Activated naive CD8-positive, alpha-beta T cell treated with anti-CD3 and anti-CD28 coated beads, Interleukin-2, amount 10 ng/mL, durations not matched to agents 7 days and 5 days (primary cell): ENCODE data around the gene SMAD5. TPM values are rescaled to one million over a fixed set of nuclear protein-coding genes. Genes with fewer than 3 reads are reported as not detected.

ENCODE experiments used
- ATAC-seq: fragments of 150-1000 bp; cut with Tn5 transposase; one replicate; pipeline ENCODE4 v1.10.0; 2021; ENCODE audit warnings: low read depth, moderate library complexity
- POLR2A ChIA-PET: fragments of 350-600 bp; sonication (Branson Sonifier 250); formaldehyde crosslinking; loops from one replicate; lab custom pipeline; 2021; ENCODE audit warnings: antibody characterized with exemption; lab: Charles Lee
- DNase-seq: peaks from one replicate; pipeline ENCODE4 v3.0.0; 2021
- H3K27ac Mint-ChIP-seq: one replicate; pipeline ENCODE4 v1.8.0; 2022; ENCODE audit warnings: mild to moderate bottlenecking, mixed read lengths
- H3K27me3 Mint-ChIP-seq: one replicate; pipeline ENCODE4 v1.8.0; 2022; ENCODE audit warnings: mild to moderate bottlenecking, moderate library complexity, mixed read lengths
- H3K36me3 Mint-ChIP-seq: one replicate; pipeline ENCODE4 v1.8.0; 2021; ENCODE audit warnings: mild to moderate bottlenecking, mixed read lengths
- H3K4me1 Mint-ChIP-seq: one replicate; pipeline ENCODE4 v1.8.0; 2021; ENCODE audit warnings: mixed read lengths
- H3K4me3 Mint-ChIP-seq: one replicate; pipeline ENCODE4 v1.8.0; 2022; ENCODE audit warnings: mild to moderate bottlenecking, moderate library complexity, mixed read lengths
- H3K9me3 Mint-ChIP-seq: one replicate; pipeline ENCODE4 v1.8.0; 2021; ENCODE audit warnings: mixed read lengths
- total RNA-seq, 2 experiments: library from RNA; stranded (reverse); gene quantifications; one replicate each; pipeline ENCODE4 v1.2.3, GENCODE V29; 2021

Gene SMAD5
- total RNA-seq, 2 experiments from 2014 or later = 22.9 to 29.6 TPM

DNA sequence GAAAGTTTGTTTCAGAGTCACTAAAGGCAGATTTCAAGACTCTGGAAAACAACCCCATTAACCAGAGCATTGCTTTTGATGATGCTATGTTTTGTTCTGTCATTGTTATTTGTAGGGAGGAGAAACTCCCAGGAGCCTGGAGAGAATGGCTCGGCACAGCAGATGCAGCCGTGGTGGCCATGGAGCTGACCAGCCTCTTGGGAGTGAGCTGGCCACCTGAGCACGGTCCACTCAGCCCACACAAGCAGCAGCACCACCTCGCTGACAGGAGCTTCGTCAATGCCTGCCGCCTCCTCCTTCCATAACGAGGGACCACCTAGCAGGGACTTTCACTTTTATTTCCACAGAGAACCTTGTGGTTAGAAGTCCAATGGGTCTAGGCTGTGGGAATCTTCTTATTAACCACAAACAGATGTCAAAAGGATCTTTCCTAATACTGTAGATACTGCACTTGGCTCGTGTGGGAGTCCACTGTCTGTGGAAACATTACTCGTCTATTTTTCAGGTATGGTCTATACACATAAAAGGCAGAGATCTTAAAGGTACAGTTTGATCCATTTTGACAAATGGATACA, 81.4 kb downstream of the SMAD5 start:
- Mint-ChIP-seq H3K27me3 (peaks cover 5% of the 10 kb centered on the region), H3K36me3 (no peaks in the 10 kb centered on the region), H3K4me3 (no peak overlapping the region), H3K27ac (no peak overlapping the region), H3K9me3 (no peaks in the 10 kb centered on the region), H3K4me1 (peaks cover 2% of the 10 kb centered on the region)
- no peak for DNase-seq
- POLR2A ChIA-PET = no interaction called here
- ATAC-seq = no peak

DNA sequence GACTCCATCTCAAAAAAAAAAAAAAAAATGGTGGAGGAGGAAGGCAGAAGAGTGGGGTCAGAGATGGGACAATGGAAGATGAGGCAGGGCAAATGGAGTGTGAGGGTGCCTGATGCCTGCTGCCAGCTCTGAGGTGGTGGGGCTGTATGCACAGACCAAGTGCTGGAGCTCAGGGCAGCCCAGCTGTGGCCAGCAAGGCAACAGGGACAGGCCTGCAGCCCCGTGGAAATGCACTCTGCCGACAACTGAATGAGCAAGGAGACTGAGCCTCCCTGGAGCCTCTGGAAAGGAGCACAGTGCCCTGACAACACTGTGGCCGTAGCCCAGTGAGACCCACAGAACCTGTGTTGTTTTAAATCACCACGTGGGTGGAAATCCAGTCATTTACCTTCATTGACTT, 83.2 kb downstream of the SMAD5 start:
- no peak for ATAC-seq
- POLR2A ChIA-PET = no interaction called here

DNA sequence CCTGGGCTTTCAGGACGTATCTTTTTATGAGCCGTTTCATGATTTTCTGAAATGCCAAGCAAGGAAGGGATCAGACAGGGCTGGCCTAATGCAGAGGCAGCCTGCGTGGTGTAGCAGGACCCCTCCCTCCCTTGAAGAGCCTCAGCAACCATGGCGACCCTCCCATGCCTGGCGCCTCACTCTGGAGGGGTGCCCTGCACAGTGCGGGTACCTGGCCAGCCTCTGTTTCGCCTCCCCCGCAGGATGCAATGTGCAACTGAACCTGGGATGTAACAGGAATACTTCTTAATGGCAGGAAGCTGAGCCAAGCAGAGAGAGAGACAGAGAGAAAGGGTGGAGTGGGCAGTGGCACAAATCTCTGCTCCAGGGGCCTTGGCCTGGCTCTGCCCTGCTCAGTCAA, 83.6 kb downstream of the SMAD5 start:
- no peak for DNase-seq
- H3K4me3 Mint-ChIP-seq = no peak overlapping the region
- no peak for ATAC-seq
- H3K9me3 Mint-ChIP-seq = peaks cover 8% of the 10 kb centered on the region
- H3K36me3 Mint-ChIP-seq = no peaks in the 10 kb centered on the region
- peaks cover 2% of the 10 kb centered on the region for H3K4me1 Mint-ChIP-seq
- POLR2A ChIA-PET = no interaction called here
- H3K27me3 Mint-ChIP-seq = peaks cover 9% of the 10 kb centered on the region
- H3K27ac Mint-ChIP-seq = no peak overlapping the region

More for the DNA sequence above, 83.2 kb downstream of the SMAD5 start:
- H3K4me3 Mint-ChIP-seq = no peak overlapping the region
- H3K27me3 Mint-ChIP-seq = peaks cover 8% of the 10 kb centered on the region
- DNase-seq = no peak
- peaks cover 2% of the 10 kb centered on the region for H3K4me1 Mint-ChIP-seq
- no peak overlapping the region for H3K27ac Mint-ChIP-seq
- H3K9me3 Mint-ChIP-seq = peaks cover 6% of the 10 kb centered on the region
- no peaks in the 10 kb centered on the region for H3K36me3 Mint-ChIP-seq

DNA sequence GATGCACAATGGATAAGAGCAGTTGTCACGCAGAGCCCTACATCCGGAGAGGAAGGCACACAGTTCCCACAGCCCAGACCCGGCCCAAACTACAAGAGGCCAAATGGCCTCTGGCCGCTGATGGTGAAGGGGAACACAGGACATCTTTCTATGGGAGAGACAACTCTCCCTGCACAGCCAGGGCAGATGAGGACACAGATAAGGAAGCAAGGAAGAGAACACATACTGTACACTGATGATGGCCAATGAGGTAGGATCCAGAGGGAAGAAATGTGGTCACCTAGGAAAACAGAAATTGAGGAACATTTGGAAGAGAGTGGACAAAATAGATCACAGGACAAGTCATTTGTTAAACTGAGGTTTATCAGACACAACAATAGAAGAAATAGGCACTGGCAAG, 88.7 kb downstream of the SMAD5 start:
- Mint-ChIP-seq H3K36me3 (no peaks in the 10 kb centered on the region), H3K4me3 (no peak overlapping the region), H3K9me3 (peaks cover 11% of the 10 kb centered on the region), H3K27ac (no peak overlapping the region), H3K4me1 (no peaks in the 10 kb centered on the region), H3K27me3 (peaks cover 8% of the 10 kb centered on the region)
- no peak for DNase-seq
- no peak for ATAC-seq
- POLR2A ChIA-PET = no interaction called here

DNA sequence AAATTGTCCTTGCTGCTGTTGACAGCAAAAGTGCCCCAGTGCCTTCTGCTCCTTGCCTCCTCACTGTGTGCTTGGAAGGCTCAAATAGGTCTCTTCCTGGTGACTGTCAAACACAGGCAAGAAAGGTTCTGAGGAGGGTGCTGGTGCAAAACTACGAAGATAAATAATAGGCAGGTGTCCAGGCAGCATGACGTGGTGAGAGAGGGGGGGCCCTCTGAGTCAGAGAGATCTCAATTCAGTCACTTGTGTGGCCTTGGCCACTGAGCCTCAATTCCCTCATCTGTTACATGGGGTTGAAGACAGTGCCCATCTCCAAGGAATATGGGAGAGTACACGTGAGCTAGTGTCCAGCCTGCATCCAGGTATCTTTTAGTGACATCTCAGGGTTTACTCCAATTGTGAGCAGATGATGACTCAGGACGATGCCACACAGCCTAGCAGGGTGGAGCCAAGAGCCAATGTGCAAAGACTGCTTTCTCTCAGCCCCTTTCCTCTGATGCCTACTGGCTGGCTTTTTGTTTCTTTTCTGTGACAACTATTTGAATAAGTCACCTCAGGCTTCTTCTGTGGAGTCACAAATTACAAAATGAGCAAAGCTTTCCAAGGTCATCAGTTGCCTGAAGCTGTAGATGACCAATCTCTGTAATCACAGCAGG, 90.1 kb downstream of the SMAD5 start:
- ATAC-seq (no peak), DNase-seq (no peak)
- H3K4me3 Mint-ChIP-seq = no peak overlapping the region
- no peak overlapping the region for H3K27ac Mint-ChIP-seq
- peaks cover 8% of the 10 kb centered on the region for H3K27me3 Mint-ChIP-seq
- no peaks in the 10 kb centered on the region for H3K4me1 Mint-ChIP-seq
- H3K36me3 Mint-ChIP-seq = no peaks in the 10 kb centered on the region
- H3K9me3 Mint-ChIP-seq = peaks cover 11% of the 10 kb centered on the region
- POLR2A ChIA-PET = no interaction called here

DNA sequence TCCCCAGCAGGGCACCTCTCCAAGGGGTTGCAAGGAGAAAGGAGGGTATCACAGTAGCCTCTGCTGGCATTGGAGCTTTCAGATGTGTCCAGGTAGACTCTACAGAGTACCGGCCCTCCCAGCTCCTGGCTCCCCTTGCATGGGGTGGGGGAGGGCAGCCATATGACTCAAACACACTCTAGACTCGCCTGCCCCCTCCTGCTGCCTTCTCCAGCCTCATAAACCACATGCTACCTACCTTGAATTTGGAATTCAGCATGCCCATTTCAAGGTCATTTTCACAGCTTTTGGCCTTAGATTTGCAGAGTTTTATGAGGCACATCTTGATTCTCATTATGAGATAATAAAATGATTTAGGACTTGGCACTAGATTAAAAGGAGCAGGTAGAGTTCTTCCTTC, 93.2 kb downstream of the SMAD5 start:
- ATAC-seq (no peak), DNase-seq (no peak)
- peaks cover 14% of the 10 kb centered on the region for H3K27me3 Mint-ChIP-seq

DNA sequence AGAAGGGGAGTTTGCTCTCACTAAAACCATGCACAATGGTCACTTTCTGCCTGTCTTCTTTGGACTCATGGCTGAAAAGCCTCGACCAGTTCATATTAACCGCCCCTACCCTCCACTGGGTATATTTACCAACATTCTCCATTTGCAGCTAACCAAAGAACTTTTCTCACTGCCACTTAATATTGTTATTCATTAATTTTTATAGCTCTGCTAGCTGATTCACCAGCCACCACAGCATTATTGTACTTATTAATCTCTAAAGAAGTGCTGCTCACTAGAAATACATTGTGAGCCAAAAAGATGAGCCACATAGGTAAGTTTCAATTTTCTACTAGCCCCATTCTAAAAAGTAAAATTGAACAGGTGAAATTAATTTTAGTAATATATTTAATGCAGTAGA, 93.8 kb downstream of the SMAD5 start:
- DNase-seq (no peak), ATAC-seq (no peak)
- Mint-ChIP-seq H3K4me1 (no peaks in the 10 kb centered on the region), H3K27ac (no peak overlapping the region), H3K4me3 (no peak overlapping the region), H3K27me3 (peaks cover 12% of the 10 kb centered on the region), H3K36me3 (no peaks in the 10 kb centered on the region), H3K9me3 (peaks cover under 1% of the 10 kb centered on the region)
- POLR2A ChIA-PET = no interaction called here

More for the DNA sequence above, 93.2 kb downstream of the SMAD5 start:
- Mint-ChIP-seq H3K36me3 (no peaks in the 10 kb centered on the region), H3K4me1 (no peaks in the 10 kb centered on the region), H3K27ac (no peak overlapping the region), H3K4me3 (no peak overlapping the region), H3K9me3 (peaks cover 5% of the 10 kb centered on the region)
- POLR2A ChIA-PET = no interaction called here

DNA sequence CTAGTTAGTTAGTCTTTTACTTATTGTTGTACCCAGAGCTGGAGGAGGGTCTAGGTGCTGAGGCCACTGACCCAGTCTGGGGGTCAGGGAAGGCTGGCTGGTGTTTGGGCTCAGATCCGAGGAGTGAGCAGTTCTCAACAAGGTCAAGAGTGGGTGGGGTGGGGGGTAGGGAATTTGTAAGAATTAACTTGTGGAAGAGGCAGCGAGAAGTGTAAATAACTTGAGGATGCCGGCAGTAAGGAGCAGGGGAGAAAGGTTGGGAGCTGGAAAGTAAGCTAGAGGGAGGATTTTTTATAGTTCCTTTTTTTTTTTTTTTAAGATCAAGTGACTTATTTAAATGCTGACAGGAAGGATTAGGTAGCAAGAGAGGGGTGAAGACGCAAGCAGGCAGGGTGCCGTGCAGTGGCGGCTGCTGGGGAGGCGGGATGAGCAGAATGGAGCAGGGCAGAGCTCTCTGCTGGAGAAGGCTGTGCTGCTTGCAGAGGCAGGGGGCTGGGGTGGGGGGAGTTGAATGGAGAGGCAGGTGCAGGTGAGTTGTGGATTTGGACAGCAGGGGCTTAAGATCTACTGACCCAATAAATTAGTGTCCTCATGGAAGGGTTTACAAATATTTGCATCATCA, 95.6 kb downstream of the SMAD5 start:
- Mint-ChIP-seq H3K4me1 (no peaks in the 10 kb centered on the region), H3K4me3 (no peak overlapping the region), H3K27me3 (peaks cover 12% of the 10 kb centered on the region), H3K36me3 (no peaks in the 10 kb centered on the region), H3K27ac (no peak overlapping the region), H3K9me3 (no peaks in the 10 kb centered on the region)
- DNase-seq (no peak), ATAC-seq (no peak)
- POLR2A ChIA-PET = no interaction called here

DNA sequence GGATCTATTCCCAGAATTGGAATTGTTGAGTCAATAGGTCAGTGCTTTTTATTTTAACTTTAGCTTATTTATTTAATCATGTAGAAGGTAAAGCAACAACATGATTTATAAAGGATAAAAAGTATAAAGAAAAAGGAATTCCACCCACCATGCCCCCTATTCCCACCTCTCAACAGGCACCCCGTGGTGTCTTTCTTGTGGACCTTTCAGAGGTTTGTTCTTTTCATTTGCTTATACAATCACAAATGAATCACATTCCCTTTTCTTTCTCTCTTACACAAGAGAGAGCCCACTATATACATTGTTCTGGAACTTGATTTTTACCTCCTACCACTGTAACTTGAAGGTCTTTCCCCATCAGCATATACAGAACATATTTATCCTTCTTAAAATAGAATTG, 97.5 kb downstream of the SMAD5 start:
- Mint-ChIP-seq H3K9me3 (no peaks in the 10 kb centered on the region), H3K27me3 (peaks cover 10% of the 10 kb centered on the region), H3K4me1 (no peaks in the 10 kb centered on the region), H3K27ac (no peak overlapping the region), H3K36me3 (no peaks in the 10 kb centered on the region), H3K4me3 (no peak overlapping the region)
- ATAC-seq (no peak), DNase-seq (no peak)
- POLR2A ChIA-PET = no interaction called here

DNA sequence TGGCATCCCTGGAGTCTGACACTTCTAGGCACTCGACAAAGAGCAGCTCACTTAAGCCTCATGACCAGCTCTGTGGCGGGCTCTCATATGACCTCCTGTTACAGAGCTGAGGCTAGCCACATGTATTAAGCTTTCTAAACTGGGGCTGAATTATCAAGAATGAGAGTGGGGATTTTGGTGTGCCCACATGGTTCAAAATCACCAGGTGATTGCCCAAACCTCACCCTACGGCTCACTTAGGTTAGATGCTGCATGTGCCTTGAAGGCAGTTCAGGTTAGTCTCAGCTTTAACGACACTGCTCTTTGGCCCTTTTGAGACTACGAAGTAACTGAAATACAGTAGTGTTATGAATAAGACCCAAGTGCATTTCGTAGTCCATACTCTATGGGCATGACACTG, 99.7 kb downstream of the SMAD5 start:
- POLR2A ChIA-PET = no interaction called here
- no peaks in the 10 kb centered on the region for H3K4me1 Mint-ChIP-seq
- H3K4me3 Mint-ChIP-seq = no peak overlapping the region
- ATAC-seq (no peak), DNase-seq (no peak)
- H3K27ac Mint-ChIP-seq = no peak overlapping the region
- H3K36me3 Mint-ChIP-seq = no peaks in the 10 kb centered on the region
- peaks cover 10% of the 10 kb centered on the region for H3K27me3 Mint-ChIP-seq
- H3K9me3 Mint-ChIP-seq = no peaks in the 10 kb centered on the region

Other genes with a start within 250 kb of the SMAD5 start
- gene IL9, start 237.0 kb upstream of the SMAD5 start, total RNA-seq = not detected
- gene LECT2, start 177.9 kb upstream of the SMAD5 start, total RNA-seq = not detected
- gene TGFBI, start 103.9 kb upstream of the SMAD5 start, total RNA-seq = 10 to 100 TPM in 1 of 2 experiments, 1 to 10 TPM in 1; 9.3 to 14.6 TPM
- gene SMIM32, start 60.3 kb downstream of the SMAD5 start, total RNA-seq = not detected
- not detected for gene TRPC7, start 232.7 kb downstream of the SMAD5 start, total RNA-seq